Activated CD4-positive, CD25-positive, alpha-beta regulatory T cell (primary cell): ENCODE measurements around the gene PLIN5.
"Not testable (repeated sequence)": the region's sequence is repeated elsewhere in the genome, so short reads cannot be mapped to it uniquely, and the experiment has no call there.

Experiments
- DNase-seq, 4 experiments: peaks; one replicate each; lab custom pipeline; 2025; lab: John Stamatoyannopoulos, UW

PLIN5 gene

GRCh38 chr19:4567584-4568071 is 32.6 kb upstream of the PLIN5 start:
- peak in 2 of 4 experiments; percentile 43 to 57 for DNase-seq

- no peak for DNase-seq
Observed at GRCh38 chr19:4566402-4567051, 31.5 kb upstream of the PLIN5 start.

DNA sequence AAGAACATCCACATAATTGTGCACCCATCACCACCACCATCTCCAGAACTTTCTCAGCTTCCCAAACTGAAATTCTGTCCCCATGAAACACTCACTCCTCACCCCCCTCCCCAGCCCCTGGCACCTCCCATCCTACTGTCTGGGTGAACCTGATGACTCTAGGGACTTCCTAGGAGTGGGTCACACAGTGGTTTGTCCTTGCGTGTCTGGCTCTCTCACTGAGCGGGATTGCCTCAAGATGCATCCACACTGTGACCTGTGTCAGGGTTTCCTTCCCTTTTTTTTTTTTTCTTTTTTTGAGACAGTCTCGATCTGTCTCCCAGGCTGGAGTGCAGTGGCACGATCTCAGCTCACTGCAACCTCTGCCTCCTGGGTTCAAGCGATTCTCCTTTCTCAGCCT is 28.5 kb upstream of the PLIN5 start:
- DNase-seq, result not testable (repeated sequence)

GRCh38 chr19:4562085-4562484 is 27.1 kb upstream of the PLIN5 start:
- DNase-seq, result not testable (repeated sequence)

- DNase-seq, result no peak
Observed at GRCh38 chr19:4559569-4559968, 24.5 kb upstream of the PLIN5 start, which contains the start of gene SEMA6B. Gene SEMA6B (minus strand): TSS chr19:4559684. CDS start chr19:4558457, 1,227 bp downstream.

GRCh38 chr19:4557971-4558941 is 23.2 kb upstream of the PLIN5 start:
- no peak for DNase-seq

- DNase-seq, result no peak
Observed at GRCh38 chr19:4557144-4557970, 22.3 kb upstream of the PLIN5 start.

GRCh38 chr19:4556597-4557127 is 21.6 kb upstream of the PLIN5 start:
- DNase-seq, result no peak

DNA sequence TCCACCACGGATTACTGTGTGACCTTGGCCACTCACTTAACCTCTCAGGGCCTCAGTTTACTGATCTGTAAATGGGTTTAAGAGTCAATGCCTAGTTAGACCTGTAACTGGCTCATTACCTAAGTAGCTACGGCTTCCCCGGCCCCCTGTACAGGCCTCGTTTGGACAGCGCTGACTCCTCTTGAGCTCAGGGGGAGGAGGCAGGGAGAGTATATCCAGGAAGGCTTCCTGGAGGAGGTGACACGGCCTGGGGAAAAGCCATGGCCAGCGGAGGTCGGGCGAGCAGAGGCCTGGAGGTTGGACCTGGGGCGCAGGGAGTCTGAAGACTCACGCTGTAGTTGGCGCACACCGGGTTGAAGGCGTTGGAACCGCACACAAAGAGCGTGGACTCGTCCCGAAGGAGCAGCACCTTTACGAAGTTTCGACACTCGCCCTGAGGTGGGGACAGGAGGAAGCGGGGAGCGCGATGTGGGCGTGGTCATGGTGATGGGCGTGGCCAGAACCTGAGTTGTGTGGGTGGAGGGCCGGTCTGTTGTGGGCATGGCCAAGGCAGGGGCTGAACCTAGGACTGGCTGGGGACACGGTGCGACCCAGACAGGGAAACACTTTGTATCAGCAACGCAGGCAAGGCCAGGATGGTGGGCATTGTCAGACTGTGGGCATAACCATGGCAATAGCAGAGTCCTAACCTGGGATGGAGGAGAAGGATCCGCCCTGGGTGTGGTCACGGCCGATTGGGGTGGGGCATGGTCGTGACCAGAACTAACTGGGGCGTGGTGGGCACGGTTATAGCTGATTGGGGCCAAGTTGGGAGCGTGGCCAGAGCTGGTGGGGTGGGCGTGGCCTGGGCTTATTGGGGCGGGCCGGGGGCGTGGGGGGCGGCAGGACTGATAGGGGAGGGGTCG is 20.9 kb upstream of the PLIN5 start:
- DNase-seq, result no peak

DNA sequence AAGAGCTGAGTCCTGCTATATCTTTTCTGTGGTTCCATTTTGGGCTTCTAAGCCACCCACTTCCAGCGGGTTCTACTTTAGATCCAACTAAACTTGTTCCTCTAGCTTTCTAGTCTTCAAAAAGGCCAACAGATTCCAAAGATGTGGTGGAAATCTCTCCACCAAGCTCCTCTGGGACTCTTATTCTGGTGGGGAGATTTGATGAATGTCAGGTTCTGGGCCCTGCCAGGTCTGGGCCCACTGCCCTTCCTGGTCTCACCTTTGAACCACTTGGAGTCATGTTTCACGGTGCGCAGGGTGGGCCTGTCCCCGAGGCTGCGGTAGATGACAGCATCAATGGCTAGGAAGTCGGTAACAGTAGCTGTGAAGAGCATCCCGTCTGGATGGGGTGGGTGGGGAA is 19.7 kb upstream of the PLIN5 start:
- DNase-seq, result no peak

GRCh38 chr19:4553775-4554174 is 18.8 kb upstream of the PLIN5 start:
- DNase-seq, result no peak

GRCh38 chr19:4553092-4553695 is 18.2 kb upstream of the PLIN5 start:
- no peak for DNase-seq

- DNase-seq, result no peak
Observed at GRCh38 chr19:4552525-4552819, 17.4 kb upstream of the PLIN5 start.

DNA sequence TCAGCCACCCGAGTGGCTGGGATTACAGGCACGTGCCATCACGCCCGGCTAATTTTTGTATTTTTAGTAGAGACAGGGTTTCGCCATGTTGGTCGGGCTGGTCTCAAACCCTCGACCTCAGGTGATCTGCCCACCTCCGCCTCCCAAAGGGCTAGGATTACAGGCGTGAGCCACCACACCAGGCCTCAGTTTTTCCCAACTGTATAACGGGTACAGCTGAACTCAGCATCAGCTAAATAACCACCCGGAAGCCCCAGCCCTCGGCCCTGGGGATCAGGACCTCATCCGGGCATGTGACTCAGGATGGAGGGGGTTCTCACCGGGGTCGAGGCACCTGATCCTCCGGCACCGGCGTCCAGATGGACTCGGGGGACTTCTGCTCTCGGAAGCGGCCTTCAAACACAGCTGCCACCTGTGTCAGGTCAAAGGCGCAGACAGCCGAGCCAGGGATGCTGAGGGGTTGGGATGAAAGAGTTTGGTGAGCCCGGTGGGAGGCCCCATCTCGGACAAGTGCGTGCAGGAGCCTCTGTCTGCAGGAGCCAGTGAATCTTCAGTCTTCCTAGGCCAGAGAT is 15.5 kb upstream of the PLIN5 start:
- no peak for DNase-seq

DNA sequence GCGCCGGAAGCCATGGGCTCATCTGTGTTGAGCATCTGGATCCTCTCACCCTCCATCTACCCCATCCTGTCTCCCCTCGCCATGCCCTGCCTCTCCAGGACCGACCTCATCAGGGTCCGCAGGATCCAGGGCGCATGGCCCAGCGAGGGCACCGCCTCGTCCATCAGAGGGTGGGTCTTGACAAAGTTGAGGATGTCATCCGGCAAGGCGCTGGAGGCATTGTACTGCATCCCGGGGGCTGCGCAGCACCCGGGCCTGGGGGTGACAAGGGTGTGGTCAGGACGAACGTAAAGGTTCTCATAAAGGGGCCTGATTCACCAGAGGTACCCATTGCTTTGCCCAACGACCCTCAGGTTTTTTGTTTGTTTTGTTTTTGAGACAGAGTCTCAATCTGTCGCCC is 15.0 kb upstream of the PLIN5 start:
- no peak for DNase-seq

DNA sequence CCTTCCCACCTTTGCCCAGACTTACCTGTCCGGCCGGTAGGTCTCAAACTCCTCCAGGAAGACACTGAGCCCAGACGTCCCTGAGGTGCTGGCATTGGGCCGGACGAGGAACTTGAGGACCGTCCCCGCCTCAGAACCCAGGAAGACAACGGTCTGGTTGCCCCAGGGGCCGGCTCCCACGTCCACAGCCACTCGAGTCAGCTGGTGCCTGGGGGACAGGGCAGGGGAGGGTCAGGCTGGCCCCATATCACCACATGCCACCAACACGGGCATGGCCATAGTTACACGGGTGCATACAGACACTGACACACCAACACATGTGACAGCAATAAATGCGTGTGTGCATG is 13.2 kb upstream of the PLIN5 start:
- DNase-seq, result no peak

- no peak for DNase-seq
Observed at GRCh38 chr19:4547303-4548237, 12.5 kb upstream of the PLIN5 start.

DNA sequence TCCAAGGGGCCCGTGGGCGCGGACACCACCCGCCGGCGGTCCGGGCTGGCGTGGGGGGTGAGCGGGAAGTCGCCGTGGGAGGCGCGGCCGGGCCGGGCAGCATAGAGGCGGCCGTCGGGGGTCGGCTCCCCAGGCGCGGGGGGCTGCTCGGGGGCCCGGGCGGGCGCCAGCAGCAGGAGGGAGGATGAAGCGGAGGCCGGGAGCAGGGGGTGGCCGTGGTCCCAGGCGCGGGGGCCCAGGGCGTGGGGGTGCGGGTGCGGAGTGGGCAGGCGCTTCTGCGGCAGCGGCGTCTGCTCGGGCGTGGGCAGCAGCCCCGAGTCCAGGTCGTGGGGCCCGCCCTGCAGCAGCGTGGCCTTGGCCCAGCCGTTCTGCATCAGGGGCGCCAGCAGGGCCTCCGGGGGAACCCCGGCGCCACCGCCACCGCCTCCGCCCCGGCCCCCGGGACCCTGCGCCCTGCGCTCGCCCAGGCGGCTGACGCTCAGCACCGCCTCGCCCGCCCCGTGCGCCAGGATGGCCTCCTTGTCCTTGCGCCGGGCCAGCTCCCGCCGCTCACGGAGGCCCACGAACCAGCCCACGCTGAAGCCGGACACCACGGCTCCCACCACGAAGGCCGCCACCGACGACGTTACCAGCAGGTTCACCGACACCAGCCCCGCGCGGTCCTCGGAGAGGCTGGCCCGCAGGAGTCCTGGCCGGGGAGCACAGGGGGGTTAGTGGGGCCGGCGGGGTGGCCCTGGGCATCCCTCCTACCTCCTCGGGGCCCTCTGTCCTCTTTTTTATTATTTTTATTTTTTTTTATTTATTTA is 9.0 kb upstream of the PLIN5 start:
- no peak for DNase-seq
